ENCODE data around the gene HTR3D.
"Not testable (repeated sequence)": the region's sequence is repeated elsewhere in the genome, so short reads cannot be mapped to it uniquely, and the experiment has no call there.

HTR3D gene

GRCh38 chr3:184068344-184068743 lies 36.8 kb downstream of the HTR3D start:
- no peak for DNase-seq

- not testable (repeated sequence) for DNase-seq
Measured at GRCh38 chr3:184071142-184071541, 39.6 kb downstream of the HTR3D start.

GRCh38 chr3:184073621-184074020 lies 42.1 kb downstream of the HTR3D start:
- no peak for DNase-seq

GRCh38 chr3:184075901-184076300 lies 44.4 kb downstream of the HTR3D start:
- no peak for DNase-seq

- DNase-seq: no peak
Measured at GRCh38 chr3:184077881-184078280, 46.3 kb downstream of the HTR3D start.

- DNase-seq: no peak
Measured at GRCh38 chr3:184078851-184079250, 47.3 kb downstream of the HTR3D start.

- no peak for DNase-seq
Measured at GRCh38 chr3:184081116-184081830, 49.7 kb downstream of the HTR3D start.

- no peak for DNase-seq
Measured at GRCh38 chr3:184082034-184082433, 50.5 kb downstream of the HTR3D start.

- DNase-seq: no peak
Measured at GRCh38 chr3:184082465-184082864, 50.9 kb downstream of the HTR3D start.

- DNase-seq: peak in 1 of 3 donors; percentile 7
Measured at GRCh38 chr3:184085389-184085852, 53.9 kb downstream of the HTR3D start.
